ENCODE results near the gene DNMT3B.

- TF ChIP-seq POLR2A (conservative IDR thresholded peaks at IDR 0.05): no peak
- TF ChIP-seq, protein P1, sequence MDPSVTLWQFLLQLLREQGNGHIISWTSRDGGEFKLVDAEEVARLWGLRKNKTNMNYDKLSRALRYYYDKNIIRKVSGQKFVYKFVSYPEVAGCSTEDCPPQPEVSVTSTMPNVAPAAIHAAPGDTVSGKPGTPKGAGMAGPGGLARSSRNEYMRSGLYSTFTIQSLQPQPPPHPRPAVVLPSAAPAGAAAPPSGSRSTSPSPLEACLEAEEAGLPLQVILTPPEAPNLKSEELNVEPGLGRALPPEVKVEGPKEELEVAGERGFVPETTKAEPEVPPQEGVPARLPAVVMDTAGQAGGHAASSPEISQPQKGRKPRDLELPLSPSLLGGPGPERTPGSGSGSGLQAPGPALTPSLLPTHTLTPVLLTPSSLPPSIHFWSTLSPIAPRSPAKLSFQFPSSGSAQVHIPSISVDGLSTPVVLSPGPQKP (CRISPR knock-in tag; IDR thresholded peaks at IDR 0.05): no peak
- no peak for TF ChIP-seq CTCF (IDR thresholded peaks at IDR 0.05 in 2 of 3, conservative IDR thresholded peaks at IDR 0.05 in 1 of 3; ENCODE audit: insufficient read depth in 2 of 3, low read depth in 1 of 3, low read length in 3 of 3)
- TF ChIP-seq XRCC5 (IDR thresholded peaks at IDR 0.05; ENCODE audit: low read depth, low read length): no peak
- TF ChIP-seq NCOA2 (IDR thresholded peaks at IDR 0.05; ENCODE audit: partially characterized antibody in 2 of 2): no peak
- TF ChIP-seq NFE2 (IDR thresholded peaks at IDR 0.05; ENCODE audit: low read depth): no peak
Measured at GRCh38 chr20:32828029-32828680, 66.0 kb downstream of the DNMT3B start.

All from K562 (cell line).